ENCODE measurements around the gene CAMK1G. TPM values are rescaled to one million over a fixed set of nuclear protein-coding genes. Genes with fewer than 3 reads are reported as not detected.

Gene CAMK1G
- total and polyA plus RNA-seq, 10 of the 15 experiments (the other 5 are each of a cell fraction or from before 2014, with no cell fraction given): 0.18 to 0.20 TPM; not detected in 8

DNA sequence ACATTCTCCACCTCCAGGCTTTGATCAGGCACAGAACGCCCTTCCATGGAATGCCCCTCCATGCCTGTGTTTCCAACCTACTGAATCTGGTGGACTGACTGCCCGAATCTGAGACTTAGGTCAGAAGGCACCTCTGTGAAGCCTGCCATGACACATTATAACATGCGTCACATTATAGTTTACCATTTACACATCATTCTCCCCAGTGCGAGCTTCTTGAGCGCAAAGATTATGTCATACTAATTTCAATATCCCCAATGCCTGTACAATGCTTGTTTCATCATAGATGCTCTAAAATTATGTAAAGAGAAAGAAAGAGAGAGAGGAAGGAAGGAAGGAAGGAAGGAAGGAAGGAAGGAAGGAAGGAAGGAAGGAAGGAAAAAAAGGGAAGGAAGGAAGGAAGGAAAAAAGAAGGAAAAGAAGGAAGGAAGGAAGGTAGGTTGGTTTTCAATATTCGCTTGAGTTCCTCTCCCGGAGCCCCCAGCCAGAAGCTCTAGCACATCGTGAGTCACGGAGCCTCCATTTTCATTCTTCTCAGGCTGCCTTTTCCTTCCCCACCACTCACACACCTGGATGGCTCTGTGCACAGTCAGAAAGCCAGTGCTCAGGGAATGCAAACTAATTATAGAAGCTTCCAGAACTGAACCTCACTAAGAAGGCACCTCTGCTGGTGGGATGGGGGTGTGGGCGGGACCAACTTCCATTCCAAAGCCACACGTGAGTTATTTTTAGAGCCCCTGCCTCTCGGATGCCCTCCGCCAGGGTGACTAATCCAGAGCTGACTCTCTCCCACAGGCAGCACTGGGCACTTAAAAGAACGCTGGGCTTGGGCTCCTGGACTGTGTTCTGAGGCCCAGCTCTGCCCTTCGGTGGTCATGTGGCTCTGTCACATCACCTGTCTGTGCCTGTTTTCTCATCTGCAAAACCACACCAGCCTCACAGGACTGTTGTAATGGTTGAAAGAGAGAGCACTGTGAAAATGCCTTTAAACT, 41.3 kb downstream of the CAMK1G start:
- intact Hi-C loops (cut with micrococcal nuclease; ENCODE audit: unreplicated experiment): loop anchor here (5.0 kb wide), 1 partner anchor 122 kb away; no protein-coding TSS in a partner anchor
- no peaks in the 10 kb centered on the region for H3K27me3 ChIP-seq (replicated peaks in 1 of 2; ENCODE audit: control insufficient read depth in 2 of 2, insufficient read depth in 2 of 2, low read length in 1 of 2)
- no peak overlapping the region for H3K27ac ChIP-seq (ENCODE audit: control insufficient read depth, insufficient read depth)
- H3K4me3 ChIP-seq: no peak overlapping the region
- WGBS (ENCODE audit: insufficient coverage, insufficient replicate concordance, low lambda C conversion rate, missing lambda C conversion rate): 36% methylated on average over 15 of the region's 15 CpGs
- H3K4me2 ChIP-seq (ENCODE audit: control insufficient read depth, insufficient read depth): no peak overlapping the region
- H3K79me2 ChIP-seq (ENCODE audit: control insufficient read depth, insufficient read depth, low read length): no peaks in the 10 kb centered on the region
- no TSS peak for BruUV-seq (replicated peaks)
- RAD21 ChIA-PET (ENCODE audit: unreplicated experiment): interaction anchor here (0.7 to 2.4 kb wide), 7 partner anchors 10 to 55 kb away, joined by 3 to 12 read pairs (median 5); partner anchors contain the start of gene G0S2
- H4K20me1 ChIP-seq (ENCODE audit: control insufficient read depth, insufficient read depth): no peaks in the 10 kb centered on the region
- no peaks in the 10 kb centered on the region for H3K9me3 ChIP-seq (replicated peaks; ENCODE audit: control insufficient read depth, insufficient read depth, low read length)
- H3K9ac ChIP-seq (ENCODE audit: control insufficient read depth, insufficient read depth, low read length): no peak overlapping the region
- FAIRE-seq (no peak), DNase-seq (ENCODE audit: low read depth, low spot score) (no peak), ATAC-seq (peak; percentile 53)
- no peak for TF ChIP-seq PAX8 (IDR thresholded peaks at IDR 0.05)
- TF ChIP-seq RAD51 (IDR thresholded peaks at IDR 0.05): peak; percentile 48
- 0 out of 4 replicates have a peak, but pooled peaks of 1 of the 2 experiments have one; percentile 27 for TF ChIP-seq BHLHE40 (IDR thresholded peaks at IDR 0.05; ENCODE audit: borderline replicate concordance in 1 of 2, low read depth in 2 of 2, low read length in 1 of 2)
- TF ChIP-seq NR2C1 (IDR thresholded peaks at IDR 0.05): no peak
- TF ChIP-seq ETV6 (conservative IDR thresholded peaks at IDR 0.05 in 1 of 2, IDR thresholded peaks at IDR 0.05 in 1 of 2; ENCODE audit: borderline replicate concordance in 1 of 2, low read depth in 1 of 2): peak in 1 of 2 experiments; percentile 69; a peak in 2 of 4 replicates
- H3K36me3 ChIP-seq (ENCODE audit: control insufficient read depth in 2 of 2, insufficient read depth in 2 of 2, low read length in 1 of 2): no peaks in the 10 kb centered on the region
- H2AFZ ChIP-seq (ENCODE audit: control insufficient read depth, low read depth, low read length): no peak overlapping the region
- SMC1A ChIA-PET (ENCODE audit: uncharacterized antibody, unreplicated experiment): interaction anchor here (0.6 to 3.2 kb wide), 11 partner anchors 15 to 62 kb away, joined by 3 to 17 read pairs (median 3); no protein-coding TSS in a partner anchor
- CTCF ChIA-PET: interaction anchor here (0.6 to 13.9 kb wide), 13 partner anchors 18 to 1453 kb away, joined by 3 to 211 read pairs (median 6); partner anchors contain the start of gene LAMB3
- no peaks in the 10 kb centered on the region for H3K4me1 ChIP-seq (ENCODE audit: control insufficient read depth, insufficient read depth, low read length)
- in situ Hi-C loops (cut with MboI): loop anchor here (10.0 kb wide), 1 partner anchor 50 kb away; no protein-coding TSS in a partner anchor
- POLR2A ChIA-PET: interaction anchor here (0.5 to 2.6 kb wide), 3 partner anchors 16 to 67 kb away, joined by 4 to 6 read pairs (median 5); no protein-coding TSS in a partner anchor

All from GM12878 (cell line).